Fibroblast of mammary gland (primary cell): Measurements from ENCODE around the gene ZPLD1.

Source experiments
- DNase-seq: peaks from one replicate; pipeline ENCODE4 v3.0.0-alpha.2; 2010; ENCODE audit warnings: low read depth
- H3K4me3 ChIP-seq: 2 replicates; pipeline ENCODE4 v1.5.1; 2011; ENCODE audit warnings: low read depth, mild to moderate bottlenecking, low read length, moderate library complexity; ENCODE audit not compliant: control insufficient read depth
- CTCF ChIP-seq: conservative IDR thresholded peaks from 2 replicates; pipeline ENCODE4 v1.5.1; 2011; ENCODE audit warnings: low read depth, low read length, inconsistent platforms; ENCODE audit not compliant: control insufficient read depth, insufficient read depth

Gene ZPLD1

GRCh38 chr3:102510663-102511062 lies 75.8 kb downstream of the ZPLD1 start:
- H3K4me3 ChIP-seq: no peak overlapping the region
- TF ChIP-seq CTCF: no peak
- DNase-seq: no peak

- no peak overlapping the region for H3K4me3 ChIP-seq
- TF ChIP-seq CTCF: no peak
- no peak for DNase-seq
Measured at GRCh38 chr3:102511168-102511567, 76.4 kb downstream of the ZPLD1 start.

- no peak for TF ChIP-seq CTCF
- no peak for DNase-seq
Measured at GRCh38 chr3:102511639-102512038, 76.8 kb downstream of the ZPLD1 start.

GRCh38 chr3:102512734-102513504 lies 78.1 kb downstream of the ZPLD1 start:
- DNase-seq: no peak
- no peak for TF ChIP-seq CTCF
- no peak overlapping the region for H3K4me3 ChIP-seq

More at GRCh38 chr3:102511639-102512038, 76.8 kb downstream of the ZPLD1 start:
- no peak overlapping the region for H3K4me3 ChIP-seq

- no peak overlapping the region for H3K4me3 ChIP-seq
- TF ChIP-seq CTCF: no peak
- DNase-seq: no peak
Measured at GRCh38 chr3:102514241-102514640, 79.4 kb downstream of the ZPLD1 start.

GRCh38 chr3:102521246-102521645 lies 86.4 kb downstream of the ZPLD1 start:
- DNase-seq: no peak
- no peak for TF ChIP-seq CTCF
- no peak overlapping the region for H3K4me3 ChIP-seq
